ENCODE data around the gene GABRB2.

Gene GABRB2

DNA sequence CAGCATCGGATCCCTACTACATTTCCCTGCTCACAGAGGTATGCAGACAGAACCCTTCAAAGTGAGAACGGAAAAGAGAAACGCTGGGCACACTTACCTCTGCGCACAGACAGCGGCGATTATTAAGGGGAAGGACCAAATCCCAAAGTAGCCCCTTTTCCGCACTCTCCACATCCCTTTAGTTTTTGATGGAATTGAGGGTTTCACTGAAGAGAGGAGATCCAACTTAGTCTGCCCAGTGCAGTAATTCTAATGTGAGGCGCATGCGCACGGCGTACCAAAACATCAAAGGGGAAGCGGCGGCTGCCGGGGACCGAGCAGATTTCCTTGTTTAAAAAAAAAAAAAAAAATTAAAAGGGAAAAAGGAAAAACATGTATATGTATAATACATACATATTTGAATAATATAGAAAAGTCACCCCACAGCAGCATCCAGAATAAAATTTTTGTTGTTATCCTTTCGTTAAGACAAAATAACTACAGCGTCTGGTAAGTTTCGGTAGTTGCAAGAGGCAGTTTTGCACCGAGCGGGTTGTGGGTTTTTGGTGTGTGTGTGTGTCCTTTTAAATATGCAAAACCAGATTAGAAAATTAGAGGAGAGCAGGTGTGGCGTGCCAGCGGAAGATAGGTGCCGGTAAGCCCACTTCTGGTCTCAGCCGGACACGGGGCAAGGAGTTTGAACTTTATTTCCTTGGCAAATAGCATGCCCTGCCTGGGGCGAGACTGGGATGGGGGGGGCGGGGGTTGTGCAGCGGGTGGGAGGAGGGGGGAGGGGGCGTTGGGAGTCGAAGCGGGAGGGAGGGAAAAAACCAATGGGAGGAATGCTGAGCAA is at the start of gene GABRB2:
Gene GABRB2, minus strand, starts transcription at position 256 of the 832 bp plus-strand sequence. Its CDS starts 82 bp downstream, at position 174.
- peak within 1 kb of the TSS; percentile 70 for H3K4me3 Mint-ChIP-seq
- H3K27ac Mint-ChIP-seq: no peak within 1 kb of the TSS
- DNase-seq (peak; percentile 41), ATAC-seq (no peak)
- peaks cover 67% of the 10 kb centered on the region for H3K27me3 Mint-ChIP-seq
- H3K36me3 Mint-ChIP-seq (ENCODE audit: low read depth): no peaks in the 10 kb centered on the region
- peaks cover 4% of the 10 kb centered on the region for H3K9me3 Mint-ChIP-seq
- peaks cover 4% of the 10 kb centered on the region for H3K4me1 Mint-ChIP-seq

GRCh38 chr5:161585798-161586197 is 39.3 kb upstream of the GABRB2 start:
- Mint-ChIP-seq H3K9me3 (peaks cover 9% of the 10 kb centered on the region), H3K4me1 (no peaks in the 10 kb centered on the region), H3K27me3 (no peaks in the 10 kb centered on the region), H3K36me3 (ENCODE audit: low read depth) (no peaks in the 10 kb centered on the region), H3K27ac (no peak overlapping the region), H3K4me3 (no peak overlapping the region)
- DNase-seq (no peak), ATAC-seq (no peak)

- no peaks in the 10 kb centered on the region for H3K4me1 Mint-ChIP-seq
- no peak for ATAC-seq
- H3K4me3 Mint-ChIP-seq: no peak overlapping the region
- no peaks in the 10 kb centered on the region for H3K27me3 Mint-ChIP-seq
- H3K27ac Mint-ChIP-seq: no peak overlapping the region
- H3K9me3 Mint-ChIP-seq: peaks cover 4% of the 10 kb centered on the region
- DNase-seq: no peak
- H3K36me3 Mint-ChIP-seq (ENCODE audit: low read depth): no peaks in the 10 kb centered on the region
These were observed 34.1 kb upstream of the GABRB2 start for GRCh38 chr5:161580621-161581020.

- no peak overlapping the region for H3K27ac Mint-ChIP-seq
- H3K27me3 Mint-ChIP-seq: no peaks in the 10 kb centered on the region
- no peak for DNase-seq
- no peak for ATAC-seq
- no peaks in the 10 kb centered on the region for H3K36me3 Mint-ChIP-seq (ENCODE audit: low read depth)
- no peaks in the 10 kb centered on the region for H3K4me1 Mint-ChIP-seq
- no peak overlapping the region for H3K4me3 Mint-ChIP-seq
- H3K9me3 Mint-ChIP-seq: peaks cover 7% of the 10 kb centered on the region
These were observed 26.4 kb upstream of the GABRB2 start for GRCh38 chr5:161572914-161573313.

DNA sequence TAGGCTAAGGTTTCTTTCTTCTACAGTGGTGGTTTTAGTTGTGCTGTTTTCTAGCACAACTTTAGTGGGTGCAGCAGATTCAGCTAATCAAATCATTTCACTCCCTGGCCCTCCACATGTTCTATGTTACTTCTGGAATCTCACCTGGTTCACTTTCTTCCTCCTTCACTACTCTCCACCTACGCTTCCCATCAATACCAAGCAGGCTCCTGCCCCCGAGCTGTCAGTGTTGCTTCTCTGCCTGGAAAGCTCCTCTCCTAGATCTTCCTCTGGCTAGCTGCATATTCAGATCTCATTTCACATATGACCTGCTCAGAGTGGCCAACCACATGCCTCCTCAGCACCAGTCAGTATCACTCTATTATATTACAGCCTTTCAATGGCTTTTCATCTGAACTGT is 19.6 kb upstream of the GABRB2 start:
- no peak for DNase-seq
- H3K27ac Mint-ChIP-seq: no peak overlapping the region
- no peak overlapping the region for H3K4me3 Mint-ChIP-seq
- H3K4me1 Mint-ChIP-seq: no peaks in the 10 kb centered on the region
- no peak for ATAC-seq
- H3K27me3 Mint-ChIP-seq: no peaks in the 10 kb centered on the region
- H3K36me3 Mint-ChIP-seq (ENCODE audit: low read depth): no peaks in the 10 kb centered on the region
- peaks cover 7% of the 10 kb centered on the region for H3K9me3 Mint-ChIP-seq

DNA sequence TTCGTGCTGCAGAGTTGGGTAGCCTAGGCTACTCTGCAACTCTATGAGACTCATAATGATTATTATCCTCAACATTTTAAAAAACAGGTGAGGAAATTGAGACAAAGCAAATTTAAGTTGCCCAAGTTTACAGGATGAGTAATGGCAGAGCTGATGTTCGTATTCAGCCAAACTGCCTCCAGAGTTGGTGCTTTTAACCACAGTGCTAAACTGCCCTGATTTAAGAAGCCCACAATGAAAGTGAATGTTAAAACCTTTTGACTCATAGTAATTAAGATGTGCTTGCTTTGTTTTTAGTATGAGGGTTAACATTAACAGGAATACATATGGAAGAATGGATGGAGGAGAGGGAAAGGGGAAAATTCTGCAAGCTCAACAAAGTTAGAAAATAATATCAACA is 15.9 kb upstream of the GABRB2 start:
- Mint-ChIP-seq H3K9me3 (no peaks in the 10 kb centered on the region), H3K36me3 (ENCODE audit: low read depth) (no peaks in the 10 kb centered on the region), H3K27ac (no peak overlapping the region), H3K4me1 (no peaks in the 10 kb centered on the region), H3K27me3 (no peaks in the 10 kb centered on the region), H3K4me3 (no peak overlapping the region)
- no peak for ATAC-seq
- DNase-seq: no peak

- no peaks in the 10 kb centered on the region for H3K36me3 Mint-ChIP-seq (ENCODE audit: low read depth)
- peaks cover 62% of the 10 kb centered on the region for H3K27me3 Mint-ChIP-seq
- ATAC-seq (no peak), DNase-seq (no peak)
- no peak overlapping the region for H3K27ac Mint-ChIP-seq
- peaks cover 4% of the 10 kb centered on the region for H3K4me1 Mint-ChIP-seq
- peaks cover 9% of the 10 kb centered on the region for H3K9me3 Mint-ChIP-seq
- no peak overlapping the region for H3K4me3 Mint-ChIP-seq
These were observed 2.6 kb upstream of the GABRB2 start for GRCh38 chr5:161549106-161549505.

- ATAC-seq (no peak), DNase-seq (no peak)
- no peak overlapping the region for H3K27ac Mint-ChIP-seq
- peaks cover 63% of the 10 kb centered on the region for H3K27me3 Mint-ChIP-seq
- H3K36me3 Mint-ChIP-seq (ENCODE audit: low read depth): no peaks in the 10 kb centered on the region
- H3K4me3 Mint-ChIP-seq: no peak overlapping the region
- peaks cover 4% of the 10 kb centered on the region for H3K4me1 Mint-ChIP-seq
- peaks cover 4% of the 10 kb centered on the region for H3K9me3 Mint-ChIP-seq
These were observed 2.1 kb upstream of the GABRB2 start for GRCh38 chr5:161548487-161549094.

GRCh38 chr5:161547738-161548486 is 1.4 kb upstream of the GABRB2 start:
- Mint-ChIP-seq H3K27ac (no peak overlapping the region), H3K4me3 (no peak overlapping the region), H3K36me3 (ENCODE audit: low read depth) (no peaks in the 10 kb centered on the region), H3K27me3 (peaks cover 67% of the 10 kb centered on the region), H3K9me3 (peaks cover 4% of the 10 kb centered on the region), H3K4me1 (peaks cover 4% of the 10 kb centered on the region)
- no peak for DNase-seq
- peak; percentile 24 for ATAC-seq

DNA sequence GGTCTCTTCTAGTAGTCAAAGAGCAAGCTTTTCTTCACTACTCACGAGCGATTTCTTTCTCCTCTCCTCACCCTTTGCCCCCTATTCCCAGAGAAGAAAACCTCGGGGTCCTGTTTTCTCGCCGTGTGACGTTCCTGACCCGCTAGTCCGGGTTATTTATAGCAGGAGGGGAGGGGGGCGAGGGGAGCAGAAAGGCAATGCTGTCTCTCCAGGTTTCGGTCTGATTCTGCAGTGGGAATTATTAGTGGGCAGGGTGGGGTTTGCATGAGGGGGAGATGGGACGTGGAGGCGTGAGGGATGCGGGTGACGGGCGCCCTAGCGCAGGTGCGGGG is 847 bp upstream of the GABRB2 start:
- H3K27me3 Mint-ChIP-seq: peaks cover 67% of the 10 kb centered on the region
- peak overlapping the region; percentile 70 for H3K4me3 Mint-ChIP-seq
- peaks cover 4% of the 10 kb centered on the region for H3K9me3 Mint-ChIP-seq
- no peak for DNase-seq
- no peak overlapping the region for H3K27ac Mint-ChIP-seq
- no peaks in the 10 kb centered on the region for H3K36me3 Mint-ChIP-seq (ENCODE audit: low read depth)
- H3K4me1 Mint-ChIP-seq: peaks cover 4% of the 10 kb centered on the region
- ATAC-seq: peak; percentile 7

GRCh38 chr5:161546095-161546469 is 443 bp downstream of the GABRB2 start:
- DNase-seq (no peak), ATAC-seq (no peak)
- Mint-ChIP-seq H3K9me3 (peaks cover 4% of the 10 kb centered on the region), H3K4me1 (peaks cover 4% of the 10 kb centered on the region), H3K4me3 (peak overlapping the region; percentile 70), H3K36me3 (ENCODE audit: low read depth) (no peaks in the 10 kb centered on the region), H3K27ac (no peak overlapping the region), H3K27me3 (peaks cover 65% of the 10 kb centered on the region)

DNA sequence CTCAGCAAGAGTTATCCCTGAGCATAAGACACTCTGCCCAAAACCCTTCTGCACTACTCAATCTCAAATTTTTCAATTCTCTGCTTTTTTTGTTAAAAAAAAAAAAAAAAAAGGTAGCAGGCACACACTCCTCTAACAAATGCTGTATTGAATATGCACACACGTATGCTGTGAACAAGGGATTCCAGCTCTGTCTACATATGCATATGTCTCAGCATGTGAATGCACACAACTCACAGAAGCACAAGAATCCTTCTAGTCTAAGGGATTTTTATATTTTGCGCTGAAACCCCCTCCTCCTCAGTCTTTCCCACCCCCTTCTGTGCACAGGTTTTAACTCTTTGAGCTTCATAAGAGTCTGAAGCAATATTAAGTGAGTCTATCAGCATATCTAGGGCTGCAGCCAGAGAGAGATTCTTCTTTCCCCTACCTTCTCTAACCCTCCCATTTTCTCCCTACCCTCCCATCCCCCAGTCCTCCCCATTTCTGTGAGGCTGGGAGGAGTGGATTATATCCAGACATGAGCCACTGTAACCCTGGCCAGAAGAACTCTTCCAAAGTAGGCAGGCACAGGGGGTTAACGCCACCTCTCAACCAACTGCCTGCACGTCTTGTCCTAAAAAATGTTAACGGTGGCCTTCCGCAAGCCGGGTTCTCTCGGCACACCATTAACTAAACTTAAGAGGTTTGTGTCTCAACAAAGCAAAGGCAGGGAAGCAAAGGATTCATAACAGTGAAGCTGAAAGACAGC is 1.0 kb downstream of the GABRB2 start:
- Mint-ChIP-seq H3K9me3 (no peaks in the 10 kb centered on the region), H3K36me3 (ENCODE audit: low read depth) (no peaks in the 10 kb centered on the region), H3K27ac (no peak overlapping the region), H3K4me1 (peaks cover 4% of the 10 kb centered on the region), H3K4me3 (no peak overlapping the region), H3K27me3 (peaks cover 59% of the 10 kb centered on the region)
- DNase-seq (no peak), ATAC-seq (no peak)

GRCh38 chr5:161544350-161544765 is 2.2 kb downstream of the GABRB2 start:
- peak; percentile 23 for DNase-seq
- peaks cover 54% of the 10 kb centered on the region for H3K27me3 Mint-ChIP-seq
- no peak overlapping the region for H3K4me3 Mint-ChIP-seq
- no peak overlapping the region for H3K27ac Mint-ChIP-seq
- H3K36me3 Mint-ChIP-seq (ENCODE audit: low read depth): no peaks in the 10 kb centered on the region
- no peak for ATAC-seq
- no peaks in the 10 kb centered on the region for H3K9me3 Mint-ChIP-seq
- H3K4me1 Mint-ChIP-seq: peaks cover 4% of the 10 kb centered on the region

- no peaks in the 10 kb centered on the region for H3K4me1 Mint-ChIP-seq
- H3K27me3 Mint-ChIP-seq: peaks cover 6% of the 10 kb centered on the region
- H3K27ac Mint-ChIP-seq: no peak overlapping the region
- DNase-seq (no peak), ATAC-seq (no peak)
- H3K4me3 Mint-ChIP-seq: no peak overlapping the region
- H3K9me3 Mint-ChIP-seq: no peaks in the 10 kb centered on the region
- H3K36me3 Mint-ChIP-seq (ENCODE audit: low read depth): no peaks in the 10 kb centered on the region
These were observed 7.5 kb downstream of the GABRB2 start for GRCh38 chr5:161539016-161539415.

Measured in activated naive CD8-positive, alpha-beta T cell treated with anti-CD3 and anti-CD28 coated beads, Interleukin-2, amount 50 U/mL, for 24 hours (primary cell).